NB4 (cell line): ENCODE results near the gene ALG1L2.
"Not testable (repeated sequence)": the region's sequence is repeated elsewhere in the genome, so short reads cannot be mapped to it uniquely, and the experiment has no call there.

Source experiments
- DNase-seq: peaks from one replicate; pipeline ENCODE4 v3.0.0; 2010; ENCODE audit warnings: low read depth
- H3K4me3 ChIP-seq: one replicate; pipeline ENCODE4 v1.5.1; 2011; ENCODE audit warnings: mild to moderate bottlenecking, low read depth, low read length, moderate library complexity
- CTCF ChIP-seq: IDR thresholded peaks from one replicate; pipeline ENCODE4 v1.5.1; 2012; ENCODE audit warnings: low read depth, low read length
- MAX ChIP-seq: IDR thresholded peaks from 2 replicates; pipeline ENCODE4 v1.6.1; 2011; ENCODE audit warnings: low read depth, low read length
- MYC ChIP-seq: IDR thresholded peaks from 2 replicates; pipeline ENCODE4 v1.6.1; 2011; ENCODE audit warnings: low read depth, low read length
- POLR2A ChIP-seq: IDR thresholded peaks from 2 replicates; pipeline ENCODE4 v1.6.1; 2011; ENCODE audit warnings: mild to moderate bottlenecking; ENCODE audit not compliant: insufficient read length; ENCODE audit errors: extremely low read depth

Gene ALG1L2

GRCh38 chr3:130107333-130107995, 25.8 kb downstream of the ALG1L2 start:
- not testable (repeated sequence) for H3K4me3 ChIP-seq
- TF ChIP-seq MAX, result peak; percentile 35; the same call in 1 of the 2 replicates
- peak; percentile 79 for DNase-seq

- not testable (repeated sequence) for H3K4me3 ChIP-seq
Observed at GRCh38 chr3:130108836-130109585, 27.4 kb downstream of the ALG1L2 start.

GRCh38 chr3:130110386-130111169, 28.9 kb downstream of the ALG1L2 start:
- DNase-seq, result peak; percentile 79
- H3K4me3 ChIP-seq, result peak overlapping the region; percentile 70

More at GRCh38 chr3:130108836-130109585, 27.4 kb downstream of the ALG1L2 start:
- not testable (repeated sequence) for DNase-seq

GRCh38 chr3:130111185-130111864, 29.7 kb downstream of the ALG1L2 start:
- peak; percentile 98 for DNase-seq
- peak overlapping the region; percentile 70 for H3K4me3 ChIP-seq
- TF ChIP-seq MAX (peak; percentile 55), MYC (0 out of 2 replicates have a peak, but pooled peaks have one; percentile 7), CTCF (no peak), POLR2A (peak; percentile 48)

GRCh38 chr3:130111865-130112747, 30.5 kb downstream of the ALG1L2 start:
- peak overlapping the region; percentile 78 for H3K4me3 ChIP-seq
- TF ChIP-seq POLR2A, result peak; percentile 24
- peak; percentile 79 for TF ChIP-seq MAX
- peak; percentile 91 for DNase-seq

- DNase-seq, result not testable (repeated sequence)
- H3K4me3 ChIP-seq, result peak overlapping the region; percentile 78
Observed at GRCh38 chr3:130112748-130113073, 31.1 kb downstream of the ALG1L2 start.

GRCh38 chr3:130115400-130115799, 33.8 kb downstream of the ALG1L2 start:
- DNase-seq, H3K4me3 ChIP-seq: not testable (repeated sequence)

GRCh38 chr3:130117933-130118332, 36.3 kb downstream of the ALG1L2 start:
- no peak overlapping the region for H3K4me3 ChIP-seq
- no peak for DNase-seq
- TF ChIP-seq MYC, result no peak
- no peak for TF ChIP-seq MAX
- no peak for TF ChIP-seq CTCF
- TF ChIP-seq POLR2A, result no peak

- not testable (repeated sequence) for DNase-seq, H3K4me3 ChIP-seq
Observed at GRCh38 chr3:130119824-130120223, 38.2 kb downstream of the ALG1L2 start.

GRCh38 chr3:130120291-130120690, 38.7 kb downstream of the ALG1L2 start:
- not testable (repeated sequence) for DNase-seq, H3K4me3 ChIP-seq

GRCh38 chr3:130122891-130123775, 41.5 kb downstream of the ALG1L2 start:
- not testable (repeated sequence) for H3K4me3 ChIP-seq, DNase-seq

- not testable (repeated sequence) for H3K4me3 ChIP-seq
Observed at GRCh38 chr3:130125406-130125805, 43.8 kb downstream of the ALG1L2 start.

More at GRCh38 chr3:130125406-130125805, 43.8 kb downstream of the ALG1L2 start:
- DNase-seq, result not testable (repeated sequence)
